Activated CD4-positive, CD25-positive, alpha-beta regulatory T cell (primary cell): ENCODE measurements around the gene FHOD3.

Source experiments
- DNase-seq, 4 experiments: peaks; one replicate each; lab custom pipeline; 2025; lab: John Stamatoyannopoulos, UW

Gene FHOD3

GRCh38 chr18:36296650-36297416 is 680 bp upstream of the FHOD3 start:
- no peak for DNase-seq

- DNase-seq, result no peak
These were observed 721 bp downstream of the FHOD3 start for GRCh38 chr18:36298126-36298741.

GRCh38 chr18:36299015-36299414 is 1.5 kb downstream of the FHOD3 start:
- no peak for DNase-seq

- DNase-seq, result no peak
These were observed 2.7 kb downstream of the FHOD3 start for GRCh38 chr18:36300211-36300610.

GRCh38 chr18:36301884-36302283 is 4.4 kb downstream of the FHOD3 start:
- no peak for DNase-seq

GRCh38 chr18:36302676-36303075 is 5.2 kb downstream of the FHOD3 start:
- DNase-seq, result no peak

- no peak for DNase-seq
These were observed 5.8 kb downstream of the FHOD3 start for GRCh38 chr18:36303211-36303844.

- no peak for DNase-seq
These were observed 7.2 kb downstream of the FHOD3 start for GRCh38 chr18:36304723-36305122.

GRCh38 chr18:36305375-36305774 is 7.9 kb downstream of the FHOD3 start:
- no peak for DNase-seq

GRCh38 chr18:36307513-36307912 is 10.0 kb downstream of the FHOD3 start:
- no peak for DNase-seq

- DNase-seq, result no peak
These were observed 11.4 kb downstream of the FHOD3 start for GRCh38 chr18:36308711-36309435.

- DNase-seq, result no peak
These were observed 12.2 kb downstream of the FHOD3 start for GRCh38 chr18:36309436-36310391.

GRCh38 chr18:36311026-36311570 is 13.6 kb downstream of the FHOD3 start:
- no peak for DNase-seq

- DNase-seq, result no peak
These were observed 15.4 kb downstream of the FHOD3 start for GRCh38 chr18:36312806-36313395.

GRCh38 chr18:36314098-36314497 is 16.6 kb downstream of the FHOD3 start:
- DNase-seq, result no peak

GRCh38 chr18:36314754-36315153 is 17.2 kb downstream of the FHOD3 start:
- no peak for DNase-seq

GRCh38 chr18:36315736-36316135 is 18.2 kb downstream of the FHOD3 start:
- DNase-seq, result no peak

- DNase-seq, result no peak
These were observed 18.7 kb downstream of the FHOD3 start for GRCh38 chr18:36316246-36316645.

- DNase-seq, result no peak
These were observed 24.3 kb downstream of the FHOD3 start for GRCh38 chr18:36321658-36322407.

GRCh38 chr18:36322408-36322728 is 24.9 kb downstream of the FHOD3 start:
- no peak for DNase-seq
